Measurements from ENCODE around the gene NMRK1.

NMRK1 gene

GRCh38 chr9:75071530-75072122 is 16.3 kb downstream of the NMRK1 start:
- Histone ChIP-seq H3K4me1 (ENCODE audit: control insufficient read depth, insufficient read depth, low read length) (peaks cover 8% of the 10 kb centered on the region), H3K9me3 (ENCODE audit: control insufficient read depth, low read length) (no peaks in the 10 kb centered on the region), H3K27me3 (ENCODE audit: control insufficient read depth, insufficient read depth, low read length) (no peaks in the 10 kb centered on the region), H3K36me3 (ENCODE audit: control insufficient read depth, insufficient read depth, low read length) (no peaks in the 10 kb centered on the region), H3K9ac (ENCODE audit: low read length) (no peak overlapping the region), H3K4me3 (ENCODE audit: low read length) (no peak overlapping the region)

GRCh38 chr9:75069171-75069570 is 18.8 kb downstream of the NMRK1 start:
- Histone ChIP-seq H3K4me3 (ENCODE audit: low read length) (no peak overlapping the region), H3K9me3 (ENCODE audit: control insufficient read depth, low read length) (no peaks in the 10 kb centered on the region), H3K9ac (ENCODE audit: low read length) (no peak overlapping the region), H3K4me1 (ENCODE audit: control insufficient read depth, insufficient read depth, low read length) (peaks cover 8% of the 10 kb centered on the region), H3K27me3 (ENCODE audit: control insufficient read depth, insufficient read depth, low read length) (no peaks in the 10 kb centered on the region), H3K36me3 (ENCODE audit: control insufficient read depth, insufficient read depth, low read length) (no peaks in the 10 kb centered on the region)

- H3K9ac ChIP-seq (ENCODE audit: low read length) = no peak overlapping the region
- H3K9me3 ChIP-seq (ENCODE audit: control insufficient read depth, low read length) = no peaks in the 10 kb centered on the region
- H3K4me3 ChIP-seq (ENCODE audit: low read length) = no peak overlapping the region
- peaks cover 8% of the 10 kb centered on the region for H3K4me1 ChIP-seq (ENCODE audit: control insufficient read depth, insufficient read depth, low read length)
- no peaks in the 10 kb centered on the region for H3K36me3 ChIP-seq (ENCODE audit: control insufficient read depth, insufficient read depth, low read length)
- no peaks in the 10 kb centered on the region for H3K27me3 ChIP-seq (ENCODE audit: control insufficient read depth, insufficient read depth, low read length)
These were observed 20.1 kb downstream of the NMRK1 start for GRCh38 chr9:75067894-75068293.

GRCh38 chr9:75065510-75065909 is 22.4 kb downstream of the NMRK1 start:
- no peak overlapping the region for H3K4me3 ChIP-seq (ENCODE audit: low read length)
- no peaks in the 10 kb centered on the region for H3K27me3 ChIP-seq (ENCODE audit: control insufficient read depth, insufficient read depth, low read length)
- H3K9ac ChIP-seq (ENCODE audit: low read length) = no peak overlapping the region
- no peaks in the 10 kb centered on the region for H3K9me3 ChIP-seq (ENCODE audit: control insufficient read depth, low read length)
- H3K36me3 ChIP-seq (ENCODE audit: control insufficient read depth, insufficient read depth, low read length) = no peaks in the 10 kb centered on the region
- H3K4me1 ChIP-seq (ENCODE audit: control insufficient read depth, insufficient read depth, low read length) = no peaks in the 10 kb centered on the region

GRCh38 chr9:75064307-75065025 is 23.5 kb downstream of the NMRK1 start:
- Histone ChIP-seq H3K4me1 (ENCODE audit: control insufficient read depth, insufficient read depth, low read length) (no peaks in the 10 kb centered on the region), H3K9ac (ENCODE audit: low read length) (no peak overlapping the region), H3K9me3 (ENCODE audit: control insufficient read depth, low read length) (no peaks in the 10 kb centered on the region), H3K4me3 (ENCODE audit: low read length) (no peak overlapping the region), H3K27me3 (ENCODE audit: control insufficient read depth, insufficient read depth, low read length) (no peaks in the 10 kb centered on the region), H3K36me3 (ENCODE audit: control insufficient read depth, insufficient read depth, low read length) (no peaks in the 10 kb centered on the region)

- Histone ChIP-seq H3K4me1 (ENCODE audit: control insufficient read depth, insufficient read depth, low read length) (no peaks in the 10 kb centered on the region), H3K36me3 (ENCODE audit: control insufficient read depth, insufficient read depth, low read length) (no peaks in the 10 kb centered on the region), H3K27me3 (ENCODE audit: control insufficient read depth, insufficient read depth, low read length) (no peaks in the 10 kb centered on the region), H3K9me3 (ENCODE audit: control insufficient read depth, low read length) (no peaks in the 10 kb centered on the region), H3K4me3 (ENCODE audit: low read length) (no peak overlapping the region), H3K9ac (ENCODE audit: low read length) (no peak overlapping the region)
These were observed 24.2 kb downstream of the NMRK1 start for GRCh38 chr9:75063556-75064305.

- Histone ChIP-seq H3K9ac (ENCODE audit: low read length) (no peak overlapping the region), H3K36me3 (ENCODE audit: control insufficient read depth, insufficient read depth, low read length) (no peaks in the 10 kb centered on the region), H3K9me3 (ENCODE audit: control insufficient read depth, low read length) (no peaks in the 10 kb centered on the region), H3K4me3 (ENCODE audit: low read length) (no peak overlapping the region), H3K4me1 (ENCODE audit: control insufficient read depth, insufficient read depth, low read length) (no peaks in the 10 kb centered on the region), H3K27me3 (ENCODE audit: control insufficient read depth, insufficient read depth, low read length) (no peaks in the 10 kb centered on the region)
These were observed 26.8 kb downstream of the NMRK1 start for GRCh38 chr9:75061169-75061568.

GRCh38 chr9:75054368-75055001 is 33.5 kb downstream of the NMRK1 start:
- Histone ChIP-seq H3K4me3 (ENCODE audit: low read length) (no peak overlapping the region), H3K9me3 (ENCODE audit: control insufficient read depth, low read length) (no peaks in the 10 kb centered on the region), H3K36me3 (ENCODE audit: control insufficient read depth, insufficient read depth, low read length) (no peaks in the 10 kb centered on the region), H3K4me1 (ENCODE audit: control insufficient read depth, insufficient read depth, low read length) (no peaks in the 10 kb centered on the region), H3K27me3 (ENCODE audit: control insufficient read depth, insufficient read depth, low read length) (no peaks in the 10 kb centered on the region), H3K9ac (ENCODE audit: low read length) (no peak overlapping the region)

GRCh38 chr9:75053869-75054268 is 34.1 kb downstream of the NMRK1 start:
- no peaks in the 10 kb centered on the region for H3K4me1 ChIP-seq (ENCODE audit: control insufficient read depth, insufficient read depth, low read length)

GRCh38 chr9:75051285-75051684 is 36.7 kb downstream of the NMRK1 start:
- H3K27me3 ChIP-seq (ENCODE audit: control insufficient read depth, insufficient read depth, low read length) = no peaks in the 10 kb centered on the region
- no peaks in the 10 kb centered on the region for H3K9me3 ChIP-seq (ENCODE audit: control insufficient read depth, low read length)
- H3K4me1 ChIP-seq (ENCODE audit: control insufficient read depth, insufficient read depth, low read length) = no peaks in the 10 kb centered on the region
- H3K4me3 ChIP-seq (ENCODE audit: low read length) = no peak overlapping the region
- no peak overlapping the region for H3K9ac ChIP-seq (ENCODE audit: low read length)
- H3K36me3 ChIP-seq (ENCODE audit: control insufficient read depth, insufficient read depth, low read length) = no peaks in the 10 kb centered on the region

More at GRCh38 chr9:75053869-75054268, 34.1 kb downstream of the NMRK1 start:
- Histone ChIP-seq H3K9me3 (ENCODE audit: control insufficient read depth, low read length) (no peaks in the 10 kb centered on the region), H3K4me3 (ENCODE audit: low read length) (no peak overlapping the region), H3K36me3 (ENCODE audit: control insufficient read depth, insufficient read depth, low read length) (no peaks in the 10 kb centered on the region), H3K9ac (ENCODE audit: low read length) (no peak overlapping the region), H3K27me3 (ENCODE audit: control insufficient read depth, insufficient read depth, low read length) (no peaks in the 10 kb centered on the region)

- H3K9ac ChIP-seq (ENCODE audit: low read length) = no peak overlapping the region
- no peaks in the 10 kb centered on the region for H3K9me3 ChIP-seq (ENCODE audit: control insufficient read depth, low read length)
- no peaks in the 10 kb centered on the region for H3K27me3 ChIP-seq (ENCODE audit: control insufficient read depth, insufficient read depth, low read length)
- no peak overlapping the region for H3K4me3 ChIP-seq (ENCODE audit: low read length)
- no peaks in the 10 kb centered on the region for H3K36me3 ChIP-seq (ENCODE audit: control insufficient read depth, insufficient read depth, low read length)
- no peaks in the 10 kb centered on the region for H3K4me1 ChIP-seq (ENCODE audit: control insufficient read depth, insufficient read depth, low read length)
These were observed 40.4 kb downstream of the NMRK1 start for GRCh38 chr9:75047506-75047905.

Measured in mucosa of stomach (tissue), 1 donor.